NCI-H774 (cell line): ENCODE measurements around the gene NAALADL1.
"Not testable (repeated sequence)": the region's sequence is repeated elsewhere in the genome, so short reads cannot be mapped to it uniquely, and the experiment has no call there.

ENCODE experiments used
- DNase-seq: peaks from one replicate; lab custom pipeline; 2025; lab: John Stamatoyannopoulos, UW

NAALADL1 gene

DNA sequence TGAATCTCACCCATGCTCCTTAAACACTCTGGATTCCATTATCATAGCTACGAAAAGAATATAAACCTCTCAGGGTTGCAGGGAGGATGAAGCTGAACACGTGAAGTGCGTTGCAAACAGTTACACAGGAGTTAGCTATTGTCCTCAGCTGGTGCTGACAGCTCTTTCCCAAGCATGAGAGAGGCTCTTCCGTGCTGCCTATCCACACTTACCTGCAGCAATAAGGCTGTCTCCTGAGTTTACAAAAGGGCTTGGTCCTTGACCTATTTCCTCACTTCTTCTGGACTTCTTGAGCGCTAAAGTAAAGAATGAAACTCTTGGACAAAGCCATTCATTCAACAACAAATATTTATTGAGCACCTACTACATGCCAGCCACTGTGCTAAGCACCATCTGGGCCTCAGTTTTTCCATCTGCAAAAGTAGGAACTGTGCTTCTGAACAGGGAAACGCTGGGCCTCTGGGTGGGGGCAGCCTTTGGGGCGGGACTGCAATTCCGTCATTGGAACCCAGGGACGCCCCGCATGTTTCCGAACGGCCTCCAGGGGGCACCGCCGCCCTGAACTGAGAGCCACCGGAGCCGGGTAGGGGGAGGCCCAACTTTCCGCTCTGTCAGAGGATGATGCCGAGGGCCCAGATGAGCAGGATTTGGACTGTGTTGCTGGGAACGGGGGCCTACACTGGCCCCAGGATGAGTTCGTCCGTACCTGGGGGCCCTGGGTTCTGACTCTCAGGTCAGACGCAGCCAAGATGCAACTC, 45.0 kb downstream of the NAALADL1 start:
- DNase-seq = peak; percentile 82

DNA sequence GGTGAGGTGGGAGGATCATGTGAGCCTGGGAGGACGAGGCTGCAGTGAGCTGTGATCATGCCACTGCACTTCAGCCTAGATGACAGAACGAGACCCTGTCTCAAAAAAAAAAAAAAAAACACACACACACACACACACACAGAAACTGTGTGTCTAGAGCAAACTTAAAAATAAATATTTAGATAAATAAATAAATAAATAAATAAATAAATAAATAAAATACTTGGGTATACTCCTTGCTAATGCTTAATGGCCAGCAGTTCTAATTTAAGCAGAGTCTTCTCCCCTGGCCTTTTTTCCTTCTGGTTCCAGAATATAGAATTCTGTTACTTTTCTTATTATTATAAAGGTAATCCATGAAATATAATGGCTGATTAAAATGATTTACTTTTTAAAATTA, 49.5 kb downstream of the NAALADL1 start:
- no peak for DNase-seq

DNA sequence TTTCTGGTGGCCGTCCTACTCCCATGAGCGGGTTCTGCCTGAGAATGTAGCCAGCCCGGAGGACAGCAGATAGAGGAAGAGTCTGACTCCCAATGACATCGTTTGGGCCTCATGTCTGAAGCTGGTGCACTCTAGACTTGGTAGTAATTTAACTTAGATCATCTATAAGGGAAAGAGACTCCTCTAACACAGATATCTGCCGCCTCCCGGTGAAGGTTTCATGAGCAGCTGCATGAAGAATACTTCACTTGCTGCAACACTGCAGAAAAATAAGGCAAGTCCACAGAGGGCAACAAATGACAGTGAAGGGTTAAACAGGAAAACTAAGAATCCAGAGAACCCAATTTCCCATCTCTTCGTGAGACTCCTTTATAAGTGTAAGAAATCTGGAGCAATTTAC, 50.3 kb downstream of the NAALADL1 start:
- DNase-seq = no peak

DNA sequence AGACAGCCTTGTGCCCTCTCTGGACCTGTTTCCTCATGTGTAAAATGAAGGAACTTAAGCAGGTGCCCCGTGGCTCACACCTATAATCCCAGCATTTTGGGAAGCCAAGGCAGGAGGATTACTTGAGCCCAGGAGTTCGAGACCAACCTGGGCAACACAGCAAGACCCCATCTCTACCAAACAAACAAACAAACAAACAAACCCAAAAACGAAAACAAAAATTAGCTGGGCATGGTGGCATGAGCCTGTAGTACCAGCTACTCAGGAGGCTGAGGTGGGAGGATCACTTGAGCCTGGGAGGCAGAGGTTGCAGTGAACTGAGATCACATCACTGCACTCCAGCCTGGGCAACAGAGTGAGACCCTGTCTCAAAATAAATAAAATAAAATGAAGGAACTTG, 54.4 kb downstream of the NAALADL1 start:
- DNase-seq = not testable (repeated sequence)

DNA sequence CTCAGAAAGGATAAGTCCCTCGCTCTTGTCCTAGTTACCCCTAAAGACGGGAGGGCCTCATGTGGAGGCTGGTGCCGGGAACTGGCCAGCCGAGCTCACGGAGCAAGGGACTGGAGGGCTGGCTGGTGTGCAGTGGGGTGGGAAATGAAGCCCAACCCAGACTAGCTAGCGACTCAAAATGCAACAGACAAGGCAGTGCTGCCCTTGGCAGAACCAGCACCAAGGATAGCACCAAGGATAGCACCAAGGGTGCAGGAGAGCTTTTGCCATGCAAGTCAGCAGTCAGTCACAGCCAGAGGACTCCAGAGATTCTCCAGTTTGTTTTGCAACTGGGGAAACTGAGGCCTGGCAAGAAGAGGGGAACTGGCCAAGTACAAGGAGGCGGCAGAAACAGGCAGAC, 55.1 kb downstream of the NAALADL1 start:
- DNase-seq = no peak

DNA sequence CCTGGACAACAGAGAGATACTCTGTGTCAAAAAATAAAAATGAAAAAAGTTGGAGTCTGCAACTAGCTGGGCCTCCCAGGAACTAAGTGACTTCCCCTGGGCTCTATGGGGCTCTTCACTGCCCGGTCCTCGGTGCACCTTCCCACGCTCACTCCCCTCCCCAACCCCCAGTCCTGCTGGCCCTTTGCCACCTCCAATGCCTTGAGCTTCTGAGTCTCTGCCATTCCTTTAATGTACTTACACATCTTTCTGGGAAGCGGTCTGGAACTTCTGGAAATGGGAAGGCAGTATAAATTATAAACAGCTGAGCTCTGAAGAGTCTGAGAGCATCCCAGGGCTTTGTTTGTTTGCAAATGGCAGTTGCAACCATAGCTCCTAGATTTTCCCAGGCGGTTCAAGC, 55.6 kb downstream of the NAALADL1 start:
- no peak for DNase-seq

DNA sequence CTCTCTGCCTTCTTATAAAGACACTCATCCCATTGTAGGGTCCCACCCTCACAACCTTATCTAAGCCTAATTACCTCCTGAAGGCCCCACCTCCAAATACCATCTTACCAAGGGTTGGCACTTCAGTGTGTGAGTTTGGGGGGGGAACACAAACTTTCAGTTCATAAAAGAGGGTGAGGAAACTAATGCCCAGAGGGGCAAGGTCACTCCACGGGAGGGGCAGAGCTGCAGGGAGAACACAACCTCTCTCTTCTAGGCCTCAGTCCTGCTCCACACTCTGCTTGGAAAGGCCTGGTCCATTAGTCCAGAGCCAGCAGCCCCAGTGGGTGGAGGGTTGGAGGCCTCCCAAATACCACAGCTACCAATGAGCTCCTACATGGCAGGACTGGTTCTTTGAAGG, 58.9 kb downstream of the NAALADL1 start:
- DNase-seq = no peak

DNA sequence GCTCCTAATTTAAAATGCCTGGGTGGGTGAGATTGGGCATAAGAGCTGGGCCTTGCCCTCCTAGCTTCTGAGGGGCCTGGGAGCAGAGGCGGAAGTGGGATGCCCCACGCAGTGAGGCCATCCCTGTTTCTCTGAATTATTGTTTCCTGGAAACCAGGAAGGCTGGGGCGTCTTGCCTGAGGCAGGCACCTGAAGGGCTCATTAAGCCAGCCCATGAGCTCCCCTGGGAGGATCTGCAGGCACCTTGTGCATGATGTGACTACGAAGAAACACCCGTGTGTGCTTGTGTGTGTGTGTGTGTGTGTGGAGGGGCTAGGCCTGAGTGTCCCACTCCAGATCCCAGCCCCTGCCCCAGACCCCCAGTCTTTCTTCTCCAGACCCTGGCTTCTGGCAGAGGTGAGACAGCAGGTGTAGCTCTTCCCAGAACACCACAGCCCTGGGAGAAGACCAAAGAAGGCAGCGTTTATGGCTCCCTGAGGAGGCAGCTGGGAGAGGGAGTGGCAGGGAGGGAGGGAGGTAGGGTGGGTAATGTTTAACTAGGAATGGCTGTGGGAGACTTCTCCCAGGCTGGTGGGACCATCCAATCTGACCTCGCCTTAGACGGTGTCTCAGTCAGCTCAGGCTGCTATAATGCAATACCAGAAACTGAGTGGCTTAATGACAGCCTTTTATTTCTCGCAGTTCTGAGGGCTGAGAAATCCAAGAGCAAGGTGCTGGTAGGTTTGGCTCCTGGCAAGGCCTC, 59.5 kb downstream of the NAALADL1 start:
- DNase-seq = no peak

DNA sequence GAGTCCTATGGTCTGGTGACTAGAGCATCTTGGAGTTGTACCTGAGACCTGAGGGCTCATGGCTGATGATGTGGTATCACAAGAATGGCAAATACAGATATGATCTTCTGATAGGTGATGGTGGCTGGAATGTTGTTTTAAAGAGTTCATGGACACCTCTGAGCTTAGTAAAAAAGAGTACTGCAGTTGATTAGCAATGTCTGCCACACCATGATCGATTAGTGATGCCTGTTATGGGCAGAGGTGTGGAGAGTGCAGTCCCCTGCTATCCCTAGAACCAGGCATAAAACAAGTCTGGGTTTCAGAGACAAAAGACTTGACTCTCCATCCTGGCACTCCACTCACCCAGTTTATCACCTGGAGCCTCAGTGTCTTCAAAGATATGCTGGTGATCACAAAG, 60.2 kb downstream of the NAALADL1 start:
- DNase-seq = peak; percentile 2

DNA sequence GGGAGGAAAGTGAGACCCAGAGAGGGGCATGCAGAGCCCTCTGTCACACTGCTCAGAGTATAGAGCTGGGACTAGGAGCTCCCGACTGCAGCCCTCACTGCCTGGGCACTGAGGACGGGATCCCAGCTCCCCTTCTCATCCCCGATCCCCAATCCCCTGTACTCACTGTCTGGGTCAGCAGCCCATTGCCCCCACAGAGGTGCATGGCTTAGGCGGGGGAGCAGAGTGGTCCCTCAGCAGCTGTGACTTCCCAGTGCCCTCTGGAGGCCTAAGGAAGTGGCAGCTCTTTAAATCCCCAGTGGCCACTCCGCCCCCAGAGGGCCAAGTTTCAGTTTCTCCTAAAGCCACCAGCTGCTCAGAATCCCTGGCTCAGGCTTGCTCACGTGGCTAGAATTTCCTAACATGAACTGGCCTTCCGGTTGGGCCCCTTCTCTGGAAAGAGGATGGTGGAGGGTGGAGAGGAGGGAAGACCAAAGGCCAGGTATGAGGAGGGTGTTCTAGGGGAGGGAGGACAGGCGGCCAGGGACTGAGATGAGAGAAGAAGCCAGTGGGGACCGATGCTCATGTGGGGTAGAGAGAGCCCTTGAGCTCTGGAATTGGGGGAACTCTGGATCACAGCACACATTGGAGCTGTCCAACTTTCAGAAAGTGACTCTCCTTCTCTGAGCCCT, 61.5 kb downstream of the NAALADL1 start, which contains the start of gene BATF2:
BATF2 (minus strand) TSS at position 262 of the 671 bp plus-strand sequence; CDS start at position 205, 57 bp downstream.
- DNase-seq = peak; percentile 51

DNA sequence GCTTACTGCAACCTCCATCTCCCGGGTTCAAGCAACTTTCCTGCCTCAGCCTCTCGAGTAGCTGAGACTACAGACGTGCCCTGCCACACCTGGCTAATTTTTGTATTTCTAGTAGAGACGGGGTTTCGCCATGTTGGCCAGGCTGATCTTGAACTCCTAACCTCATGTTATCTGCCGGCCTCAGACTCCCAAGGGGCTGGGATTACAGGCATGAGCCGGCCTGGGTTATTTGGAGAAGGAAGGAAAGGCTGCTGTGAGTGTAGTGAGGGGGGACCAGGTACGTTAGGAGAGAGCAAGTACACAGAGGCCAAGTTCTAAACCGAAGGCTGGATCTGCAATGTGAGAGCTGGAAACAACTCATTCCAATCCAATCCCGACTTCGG, 62.0 kb downstream of the NAALADL1 start:
- no peak for DNase-seq
